Epidermal melanocyte (primary cell): ENCODE measurements around the gene GSTA5.
"Not testable (repeated sequence)": the region's sequence is repeated elsewhere in the genome, so short reads cannot be mapped to it uniquely, and the experiment has no call there.

Experiments
- DNase-seq: peaks from one replicate; pipeline ENCODE4 v3.0.0; 2011; ENCODE audit warnings: low spot score; ENCODE audit not compliant: insufficient read length

The GSTA5 gene

DNA sequence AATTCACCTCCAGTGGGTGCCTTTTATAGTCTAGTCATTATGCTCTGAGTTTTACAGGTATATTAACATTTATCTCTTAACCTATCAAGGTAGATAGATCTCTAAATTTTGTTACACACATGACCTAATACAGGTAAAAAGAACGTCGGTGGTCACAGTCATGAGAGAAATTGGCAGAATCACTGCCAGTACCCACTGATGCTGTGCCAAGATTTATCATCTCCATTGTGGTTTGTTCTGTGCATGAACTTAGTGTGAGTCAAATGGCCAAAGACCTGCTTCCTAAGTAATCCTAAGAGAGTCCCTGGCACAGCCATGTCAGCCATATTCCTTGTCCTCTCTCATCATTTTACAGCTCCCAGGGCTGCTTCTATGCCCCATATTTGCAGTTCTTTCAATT lies 46.2 kb downstream of the GSTA5 start:
- not testable (repeated sequence) for DNase-seq

- DNase-seq = no peak
These were observed 49.8 kb downstream of the GSTA5 start for GRCh38 chr6:52790861-52791260.

GRCh38 chr6:52789658-52790057 lies 51.0 kb downstream of the GSTA5 start:
- not testable (repeated sequence) for DNase-seq

DNA sequence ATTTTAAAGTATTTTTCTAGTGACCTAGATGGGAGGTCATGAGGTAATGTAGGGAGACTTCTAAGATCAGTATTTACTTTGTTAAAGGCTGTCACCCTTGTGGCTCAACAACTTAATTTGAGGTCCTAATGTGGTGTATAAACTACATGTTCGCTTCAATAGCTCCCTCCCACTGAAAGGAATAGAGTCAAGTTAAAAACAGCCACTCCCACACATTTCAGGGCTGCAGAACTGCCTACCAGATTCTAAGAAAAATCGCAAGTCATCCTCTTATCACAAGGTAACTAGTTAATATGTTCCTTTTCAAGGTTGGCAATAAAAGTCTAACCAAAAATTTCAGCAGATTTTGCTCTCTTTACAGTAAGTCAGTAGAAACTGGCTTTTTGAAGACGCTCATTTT lies 52.1 kb downstream of the GSTA5 start:
- no peak for DNase-seq

DNA sequence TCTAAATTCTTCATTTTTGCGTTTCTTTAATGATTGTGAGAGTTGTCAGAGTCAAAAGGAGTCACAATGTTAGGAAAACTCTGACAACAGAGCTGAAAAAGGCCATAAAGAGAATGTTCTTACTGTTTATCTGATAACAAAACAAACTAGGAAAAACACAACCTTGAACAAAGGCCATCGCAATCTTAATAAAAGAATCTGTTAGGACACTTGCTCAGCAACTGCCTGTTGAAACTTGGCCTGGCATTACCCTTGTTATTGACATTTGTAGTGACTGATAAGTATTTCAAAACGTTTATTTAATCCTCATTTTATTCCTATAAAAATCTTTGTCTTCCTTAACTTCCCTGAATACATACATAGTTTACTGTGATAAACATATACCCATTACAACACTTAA lies 52.7 kb downstream of the GSTA5 start:
- DNase-seq = no peak

- no peak for DNase-seq
These were observed 54.2 kb downstream of the GSTA5 start for GRCh38 chr6:52786249-52786956.

DNA sequence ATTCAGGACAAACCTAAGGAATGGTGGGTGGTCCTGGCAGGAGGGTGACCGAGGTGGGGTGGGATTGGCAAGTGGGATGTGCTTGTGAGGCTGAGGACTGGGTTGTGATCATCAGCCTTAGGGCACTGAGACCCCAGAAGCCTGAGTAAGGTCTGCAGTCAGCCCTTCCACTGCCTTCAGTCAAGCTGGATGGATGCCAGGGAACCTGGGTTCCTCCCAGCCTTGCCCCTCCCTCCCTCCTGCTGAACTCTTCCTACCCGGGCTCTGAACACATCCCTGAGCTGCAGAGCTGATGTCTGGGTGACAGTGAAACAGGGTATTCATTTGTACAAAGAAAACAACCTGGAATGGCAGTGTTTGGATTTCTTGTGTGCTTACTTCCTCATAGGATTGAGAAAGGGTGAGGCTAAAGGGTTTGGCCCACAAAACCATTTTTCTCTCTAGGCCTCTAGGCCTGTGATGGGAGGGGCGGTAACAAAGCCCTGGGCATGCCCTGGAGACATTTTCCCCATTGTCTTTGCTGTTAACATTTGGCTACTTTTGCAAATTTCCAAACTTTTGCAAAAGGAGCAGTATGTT lies 57.8 kb downstream of the GSTA5 start:
- not testable (repeated sequence) for DNase-seq

GRCh38 chr6:52782209-52782608 lies 58.4 kb downstream of the GSTA5 start:
- not testable (repeated sequence) for DNase-seq
